GM18511 (cell line): ENCODE measurements around the gene RUNX2.
A peak's percentile ranks its signal among the peaks of the same experiment; 100 is the strongest.
"Not testable (repeated sequence)": the region's sequence is repeated elsewhere in the genome, so short reads cannot be mapped to it uniquely, and the experiment has no call there.

Source experiments
- ATAC-seq: cut with Tn5 transposase; IDR thresholded peaks from one replicate; pipeline ENCODE4 v1.9.1; 2021; ENCODE audit warnings: mild to moderate bottlenecking, moderate library complexity; ENCODE audit not compliant: unreplicated experiment

RUNX2 gene

GRCh38 chr6:45663251-45664221, 335.4 kb downstream of the RUNX2 start:
- peak; percentile 69 for ATAC-seq

GRCh38 chr6:45664707-45665106, 336.6 kb downstream of the RUNX2 start:
- no peak for ATAC-seq

GRCh38 chr6:45665859-45666258, 337.7 kb downstream of the RUNX2 start:
- ATAC-seq, result no peak

- ATAC-seq, result no peak
Observed at GRCh38 chr6:45666846-45667245, 338.7 kb downstream of the RUNX2 start.

- ATAC-seq, result no peak
Observed at GRCh38 chr6:45667300-45667699, 339.2 kb downstream of the RUNX2 start.

- no peak for ATAC-seq
Observed at GRCh38 chr6:45667766-45668165, 339.6 kb downstream of the RUNX2 start.

GRCh38 chr6:45668705-45669104, 340.6 kb downstream of the RUNX2 start:
- ATAC-seq, result no peak

GRCh38 chr6:45673167-45673566, 345.0 kb downstream of the RUNX2 start:
- ATAC-seq, result not testable (repeated sequence)

- not testable (repeated sequence) for ATAC-seq
Observed at GRCh38 chr6:45675166-45675565, 347.0 kb downstream of the RUNX2 start.

GRCh38 chr6:45675634-45676033, 347.5 kb downstream of the RUNX2 start:
- no peak for ATAC-seq

- no peak for ATAC-seq
Observed at GRCh38 chr6:45676380-45676779, 348.2 kb downstream of the RUNX2 start.

GRCh38 chr6:45677381-45678284, 349.5 kb downstream of the RUNX2 start:
- ATAC-seq, result peak; percentile 66

- ATAC-seq, result no peak
Observed at GRCh38 chr6:45678285-45678607, 350.1 kb downstream of the RUNX2 start.

GRCh38 chr6:45679163-45679562, 351.0 kb downstream of the RUNX2 start:
- ATAC-seq, result no peak

- ATAC-seq, result no peak
Observed at GRCh38 chr6:45679631-45680030, 351.5 kb downstream of the RUNX2 start.

- ATAC-seq, result peak; percentile 97
Observed at GRCh38 chr6:45681860-45682511, 353.9 kb downstream of the RUNX2 start.

GRCh38 chr6:45684476-45684875, 356.3 kb downstream of the RUNX2 start:
- no peak for ATAC-seq

- no peak for ATAC-seq
Observed at GRCh38 chr6:45685076-45685475, 356.9 kb downstream of the RUNX2 start.

GRCh38 chr6:45686841-45687569, 358.9 kb downstream of the RUNX2 start:
- ATAC-seq, result peak; percentile 24

- peak; percentile 97 for ATAC-seq
Observed at GRCh38 chr6:45687570-45687969, 359.4 kb downstream of the RUNX2 start.
